NB4 (cell line): ENCODE results near the gene SSMEM1.

Experiments used
- POLR2A ChIP-seq: IDR thresholded peaks from 2 replicates; pipeline ENCODE4 v1.6.1; 2011; ENCODE audit warnings: mild to moderate bottlenecking; ENCODE audit not compliant: insufficient read length; ENCODE audit errors: extremely low read depth
- TF ChIP-seq, protein P1 (sequence below): IDR thresholded peaks from one replicate; pipeline ENCODE4 v1.5.1; 2012; ENCODE audit warnings: low read depth, low read length

DNA sequence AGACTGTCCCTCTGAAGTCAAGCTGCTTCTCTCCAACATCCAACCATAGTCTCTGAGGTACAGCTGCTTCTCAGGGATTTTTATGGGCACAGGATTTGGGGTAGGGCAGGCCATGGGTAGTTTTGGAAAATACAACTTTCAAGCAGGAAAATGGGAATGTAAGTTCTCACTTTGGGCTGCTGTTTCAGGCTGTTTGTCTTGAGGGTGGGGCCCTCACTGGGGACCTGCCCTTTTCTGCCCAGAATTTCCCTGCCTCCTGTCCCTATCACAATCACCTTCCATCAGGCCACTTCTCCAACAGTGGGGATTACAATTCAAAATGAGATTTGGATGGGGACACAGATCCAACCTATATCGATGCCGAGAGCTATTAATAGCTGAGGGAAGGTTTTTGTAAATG, 24.5 kb downstream of the SSMEM1 start:
- TF ChIP-seq, protein P1, sequence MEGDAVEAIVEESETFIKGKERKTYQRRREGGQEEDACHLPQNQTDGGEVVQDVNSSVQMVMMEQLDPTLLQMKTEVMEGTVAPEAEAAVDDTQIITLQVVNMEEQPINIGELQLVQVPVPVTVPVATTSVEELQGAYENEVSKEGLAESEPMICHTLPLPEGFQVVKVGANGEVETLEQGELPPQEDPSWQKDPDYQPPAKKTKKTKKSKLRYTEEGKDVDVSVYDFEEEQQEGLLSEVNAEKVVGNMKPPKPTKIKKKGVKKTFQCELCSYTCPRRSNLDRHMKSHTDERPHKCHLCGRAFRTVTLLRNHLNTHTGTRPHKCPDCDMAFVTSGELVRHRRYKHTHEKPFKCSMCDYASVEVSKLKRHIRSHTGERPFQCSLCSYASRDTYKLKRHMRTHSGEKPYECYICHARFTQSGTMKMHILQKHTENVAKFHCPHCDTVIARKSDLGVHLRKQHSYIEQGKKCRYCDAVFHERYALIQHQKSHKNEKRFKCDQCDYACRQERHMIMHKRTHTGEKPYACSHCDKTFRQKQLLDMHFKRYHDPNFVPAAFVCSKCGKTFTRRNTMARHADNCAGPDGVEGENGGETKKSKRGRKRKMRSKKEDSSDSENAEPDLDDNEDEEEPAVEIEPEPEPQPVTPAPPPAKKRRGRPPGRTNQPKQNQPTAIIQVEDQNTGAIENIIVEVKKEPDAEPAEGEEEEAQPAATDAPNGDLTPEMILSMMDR: no peak
- no peak for TF ChIP-seq POLR2A
